ENCODE measurements around the gene CNTN5. TPM values are rescaled to one million over a fixed set of nuclear protein-coding genes. Genes with fewer than 3 reads are reported as not detected.
"Not testable (repeated sequence)": the region's sequence is repeated elsewhere in the genome, so short reads cannot be mapped to it uniquely, and the experiment has no call there.

The CNTN5 gene
- 0.13 TPM in 1 of 2 replicates, not detected in the other for total RNA-seq (2014; rRNA removed; shearing (Covaris generic))
- polyA plus RNA-seq (2015; cell fraction: cytosol; rRNA removed): 0.08 TPM in 1 of 2 replicates, not detected in the other
- polyA plus RNA-seq (2015; cell fraction: nucleus; rRNA removed): not detected in 2 replicates

GRCh38 chr11:99020352-99021225, at the start of gene CNTN5:
TSS of gene CNTN5 (plus strand) at chr11:99020949.
- in situ Hi-C loops (cut with HindIII; ENCODE audit: low pct_unique_long_range_greater_than_20kb, low sequenced_read_pairs): no loop called here
- peak; percentile 43 for DNase-seq (ENCODE audit: low read depth, low spot score)

GRCh38 chr11:98979205-98979604, 41.5 kb upstream of the CNTN5 start:
- in situ Hi-C loops (cut with HindIII; ENCODE audit: low pct_unique_long_range_greater_than_20kb, low sequenced_read_pairs): no loop called here
- no peak for DNase-seq (ENCODE audit: low read depth, low spot score)

- DNase-seq (ENCODE audit: low read depth, low spot score): peak; percentile 59
- in situ Hi-C loops (cut with HindIII; ENCODE audit: low pct_unique_long_range_greater_than_20kb, low sequenced_read_pairs): no loop called here
Measured at GRCh38 chr11:99015634-99016454, 4.9 kb upstream of the CNTN5 start.

- no peak for DNase-seq (ENCODE audit: low read depth, low spot score)
- in situ Hi-C loops (cut with HindIII; ENCODE audit: low pct_unique_long_range_greater_than_20kb, low sequenced_read_pairs): no loop called here
Measured at GRCh38 chr11:99019696-99020095, 1.1 kb upstream of the CNTN5 start.

- in situ Hi-C loops (cut with HindIII; ENCODE audit: low pct_unique_long_range_greater_than_20kb, low sequenced_read_pairs): no loop called here
- DNase-seq (ENCODE audit: low read depth, low spot score): no peak
Measured at GRCh38 chr11:99037057-99037456, 16.3 kb downstream of the CNTN5 start.

- no peak for DNase-seq (ENCODE audit: low read depth, low spot score)
- in situ Hi-C loops (cut with HindIII; ENCODE audit: low pct_unique_long_range_greater_than_20kb, low sequenced_read_pairs): no loop called here
Measured at GRCh38 chr11:99063331-99063730, 42.6 kb downstream of the CNTN5 start.

- no peak for DNase-seq (ENCODE audit: low read depth, low spot score)
- in situ Hi-C loops (cut with HindIII; ENCODE audit: low pct_unique_long_range_greater_than_20kb, low sequenced_read_pairs): no loop called here
Measured at GRCh38 chr11:99065121-99065520, 44.4 kb downstream of the CNTN5 start.

- DNase-seq (ENCODE audit: low read depth, low spot score): no peak
- in situ Hi-C loops (cut with HindIII; ENCODE audit: low pct_unique_long_range_greater_than_20kb, low sequenced_read_pairs): no loop called here
Measured at GRCh38 chr11:99066618-99067317, 46.0 kb downstream of the CNTN5 start.

GRCh38 chr11:99068832-99069231, 48.1 kb downstream of the CNTN5 start:
- in situ Hi-C loops (cut with HindIII; ENCODE audit: low pct_unique_long_range_greater_than_20kb, low sequenced_read_pairs): no loop called here
- no peak for DNase-seq (ENCODE audit: low read depth, low spot score)

GRCh38 chr11:99069856-99070444, 49.2 kb downstream of the CNTN5 start:
- in situ Hi-C loops (cut with HindIII; ENCODE audit: low pct_unique_long_range_greater_than_20kb, low sequenced_read_pairs): no loop called here
- peak; percentile 48 for DNase-seq (ENCODE audit: low read depth, low spot score)

GRCh38 chr11:99079576-99079975, 58.8 kb downstream of the CNTN5 start:
- in situ Hi-C loops (cut with HindIII; ENCODE audit: low pct_unique_long_range_greater_than_20kb, low sequenced_read_pairs): no loop called here
- DNase-seq (ENCODE audit: low read depth, low spot score): no peak

- in situ Hi-C loops (cut with HindIII; ENCODE audit: low pct_unique_long_range_greater_than_20kb, low sequenced_read_pairs): no loop called here
- no peak for DNase-seq (ENCODE audit: low read depth, low spot score)
Measured at GRCh38 chr11:99080154-99080553, 59.4 kb downstream of the CNTN5 start.

- DNase-seq (ENCODE audit: low read depth, low spot score): no peak
- in situ Hi-C loops (cut with HindIII; ENCODE audit: low pct_unique_long_range_greater_than_20kb, low sequenced_read_pairs): no loop called here
Measured at GRCh38 chr11:99098258-99098657, 77.5 kb downstream of the CNTN5 start.

- in situ Hi-C loops (cut with HindIII; ENCODE audit: low pct_unique_long_range_greater_than_20kb, low sequenced_read_pairs): no loop called here
- no peak for DNase-seq (ENCODE audit: low read depth, low spot score)
Measured at GRCh38 chr11:99098751-99099150, 78.0 kb downstream of the CNTN5 start.

- peak; percentile 48 for DNase-seq (ENCODE audit: low read depth, low spot score)
- in situ Hi-C loops (cut with HindIII; ENCODE audit: low pct_unique_long_range_greater_than_20kb, low sequenced_read_pairs): no loop called here
Measured at GRCh38 chr11:99117603-99118002, 96.9 kb downstream of the CNTN5 start.

- in situ Hi-C loops (cut with HindIII; ENCODE audit: low pct_unique_long_range_greater_than_20kb, low sequenced_read_pairs); DNase-seq (ENCODE audit: low read depth, low spot score): not testable (repeated sequence)
Measured at GRCh38 chr11:99133862-99134261, 113.1 kb downstream of the CNTN5 start.

GRCh38 chr11:99135508-99135907, 114.8 kb downstream of the CNTN5 start:
- no peak for DNase-seq (ENCODE audit: low read depth, low spot score)
- in situ Hi-C loops (cut with HindIII; ENCODE audit: low pct_unique_long_range_greater_than_20kb, low sequenced_read_pairs): no loop called here
